HL-60 (cell line): ENCODE measurements around the gene ATP8B4.

Source experiments
- CTCF ChIP-seq: IDR thresholded peaks from one replicate; pipeline ENCODE4 v1.5.1; 2011; ENCODE audit warnings: low read length, control low read depth, inconsistent platforms; ENCODE audit not compliant: insufficient read depth
- GABPA ChIP-seq: IDR thresholded peaks from 2 replicates; pipeline ENCODE4 v1.6.1; 2012; ENCODE audit warnings: low read depth
- POLR2AphosphoS5 ChIP-seq: IDR thresholded peaks from 2 replicates; pipeline ENCODE4 v1.6.1; 2012; ENCODE audit warnings: low read depth
- SPI1 ChIP-seq: IDR thresholded peaks from 2 replicates; pipeline ENCODE4 v1.6.1; 2012; ENCODE audit warnings: low read depth, mild to moderate bottlenecking, borderline replicate concordance
- TF ChIP-seq, protein P1 (sequence below): IDR thresholded peaks from 2 replicates; pipeline ENCODE4 v1.6.1; 2012; ENCODE audit warnings: low read depth; ENCODE audit not compliant: insufficient replicate concordance

DNA sequence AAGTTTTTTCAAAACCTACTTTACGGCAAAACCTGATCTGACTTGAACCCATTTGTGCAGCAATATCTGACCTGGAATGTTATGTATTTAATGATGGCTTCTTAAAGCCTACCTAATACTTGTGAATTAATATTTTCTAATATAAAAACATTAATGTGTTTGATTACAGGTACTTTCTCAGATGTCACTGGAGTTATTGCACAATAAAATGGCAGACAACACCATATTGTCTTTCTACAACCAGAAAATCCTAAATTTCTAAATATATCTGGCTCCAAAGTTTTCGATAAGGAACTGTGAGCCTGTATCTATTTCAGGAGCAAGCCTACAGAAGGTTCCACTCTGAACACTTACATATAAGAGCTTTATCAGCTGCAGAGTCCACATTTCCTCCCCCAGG is 184.5 kb downstream of the ATP8B4 start:
- no peak for TF ChIP-seq CTCF
- no peak for TF ChIP-seq POLR2AphosphoS5
- TF ChIP-seq, protein P1, sequence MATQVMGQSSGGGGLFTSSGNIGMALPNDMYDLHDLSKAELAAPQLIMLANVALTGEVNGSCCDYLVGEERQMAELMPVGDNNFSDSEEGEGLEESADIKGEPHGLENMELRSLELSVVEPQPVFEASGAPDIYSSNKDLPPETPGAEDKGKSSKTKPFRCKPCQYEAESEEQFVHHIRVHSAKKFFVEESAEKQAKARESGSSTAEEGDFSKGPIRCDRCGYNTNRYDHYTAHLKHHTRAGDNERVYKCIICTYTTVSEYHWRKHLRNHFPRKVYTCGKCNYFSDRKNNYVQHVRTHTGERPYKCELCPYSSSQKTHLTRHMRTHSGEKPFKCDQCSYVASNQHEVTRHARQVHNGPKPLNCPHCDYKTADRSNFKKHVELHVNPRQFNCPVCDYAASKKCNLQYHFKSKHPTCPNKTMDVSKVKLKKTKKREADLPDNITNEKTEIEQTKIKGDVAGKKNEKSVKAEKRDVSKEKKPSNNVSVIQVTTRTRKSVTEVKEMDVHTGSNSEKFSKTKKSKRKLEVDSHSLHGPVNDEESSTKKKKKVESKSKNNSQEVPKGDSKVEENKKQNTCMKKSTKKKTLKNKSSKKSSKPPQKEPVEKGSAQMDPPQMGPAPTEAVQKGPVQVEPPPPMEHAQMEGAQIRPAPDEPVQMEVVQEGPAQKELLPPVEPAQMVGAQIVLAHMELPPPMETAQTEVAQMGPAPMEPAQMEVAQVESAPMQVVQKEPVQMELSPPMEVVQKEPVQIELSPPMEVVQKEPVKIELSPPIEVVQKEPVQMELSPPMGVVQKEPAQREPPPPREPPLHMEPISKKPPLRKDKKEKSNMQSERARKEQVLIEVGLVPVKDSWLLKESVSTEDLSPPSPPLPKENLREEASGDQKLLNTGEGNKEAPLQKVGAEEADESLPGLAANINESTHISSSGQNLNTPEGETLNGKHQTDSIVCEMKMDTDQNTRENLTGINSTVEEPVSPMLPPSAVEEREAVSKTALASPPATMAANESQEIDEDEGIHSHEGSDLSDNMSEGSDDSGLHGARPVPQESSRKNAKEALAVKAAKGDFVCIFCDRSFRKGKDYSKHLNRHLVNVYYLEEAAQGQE: no peak
- no peak for TF ChIP-seq GABPA
- TF ChIP-seq SPI1: no peak
